HG03460 (cell line): ENCODE data around the gene NT5DC4.

ENCODE experiments used
- ATAC-seq: cut with Tn5 transposase; IDR thresholded peaks from one replicate; pipeline ENCODE4 v1.9.1; 2021; ENCODE audit not compliant: unreplicated experiment

Gene NT5DC4

DNA sequence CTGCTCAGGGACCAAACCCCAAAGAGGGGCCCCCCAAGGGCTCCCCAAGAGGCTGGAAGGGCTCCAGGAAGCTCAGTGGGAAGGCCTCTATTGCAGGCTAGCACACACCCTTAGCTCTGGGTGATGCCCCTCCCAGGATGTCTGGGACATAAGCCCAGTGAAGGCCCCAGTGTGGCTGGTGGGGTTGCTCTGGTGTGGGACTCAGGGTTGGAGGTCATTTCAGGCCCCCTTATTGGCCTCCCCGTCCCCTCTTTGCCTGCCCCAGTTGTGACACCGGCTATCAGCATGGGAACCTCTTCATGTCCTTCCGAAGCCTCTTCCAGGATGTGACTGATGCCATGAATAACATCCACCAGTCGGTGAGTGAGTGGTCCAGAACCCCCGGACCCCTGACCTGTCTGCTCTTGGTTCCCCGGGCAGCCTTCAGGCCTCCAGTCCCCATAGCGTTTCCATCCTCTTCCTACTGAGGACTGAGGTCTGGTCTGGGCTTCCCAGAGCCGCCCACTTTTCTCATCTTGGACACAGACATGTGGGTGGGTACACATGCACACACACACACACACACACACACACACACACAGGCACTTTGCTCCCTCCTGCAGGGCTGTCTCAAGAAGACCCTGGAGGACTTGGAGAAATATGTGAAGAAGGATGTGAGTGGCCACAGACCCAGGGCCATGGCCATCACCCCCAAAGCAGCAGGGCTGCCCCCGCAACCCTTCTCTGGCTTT is 2.2 kb downstream of the NT5DC4 start:
- ATAC-seq = no peak

DNA sequence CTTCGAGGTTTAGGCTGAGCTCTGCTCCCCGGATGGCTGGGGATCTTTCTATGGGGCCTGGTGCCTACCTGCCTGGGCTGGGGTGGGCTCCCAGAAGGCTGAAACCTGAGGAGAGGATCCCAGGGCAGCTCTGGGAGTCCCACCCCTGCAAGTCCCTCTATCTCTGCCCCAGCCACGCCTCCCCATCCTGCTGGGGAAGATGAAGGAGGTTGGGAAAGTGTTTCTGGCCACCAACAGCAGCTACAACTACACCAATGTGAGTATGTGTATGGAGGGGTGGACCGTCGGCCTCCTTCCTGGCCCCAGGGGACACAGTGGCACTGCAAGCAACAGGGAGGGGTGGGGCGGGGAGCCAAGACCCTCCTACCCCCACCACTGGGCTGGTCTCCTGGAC is 2.7 kb downstream of the NT5DC4 start:
- ATAC-seq = no peak

DNA sequence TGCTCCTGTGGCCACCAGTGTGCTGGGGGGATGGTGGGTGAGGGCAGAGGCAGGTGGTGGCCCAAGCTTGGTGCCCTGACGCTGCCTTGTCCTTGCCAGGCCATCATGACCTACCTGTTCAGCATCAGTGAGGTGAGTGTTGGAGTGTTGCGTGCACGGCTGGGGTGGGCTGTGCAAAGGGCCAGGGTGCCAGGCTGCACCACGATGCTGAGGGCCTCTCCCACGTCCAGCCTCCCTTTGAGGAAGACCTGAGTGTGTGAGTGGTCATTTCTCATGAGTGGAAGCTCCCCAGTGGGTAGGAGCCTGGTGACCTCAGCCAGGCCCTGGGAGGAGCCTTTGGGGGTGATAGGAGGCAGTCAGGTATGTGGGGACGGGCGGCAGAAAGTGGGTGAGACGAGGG is 3.2 kb downstream of the NT5DC4 start:
- no peak for ATAC-seq

DNA sequence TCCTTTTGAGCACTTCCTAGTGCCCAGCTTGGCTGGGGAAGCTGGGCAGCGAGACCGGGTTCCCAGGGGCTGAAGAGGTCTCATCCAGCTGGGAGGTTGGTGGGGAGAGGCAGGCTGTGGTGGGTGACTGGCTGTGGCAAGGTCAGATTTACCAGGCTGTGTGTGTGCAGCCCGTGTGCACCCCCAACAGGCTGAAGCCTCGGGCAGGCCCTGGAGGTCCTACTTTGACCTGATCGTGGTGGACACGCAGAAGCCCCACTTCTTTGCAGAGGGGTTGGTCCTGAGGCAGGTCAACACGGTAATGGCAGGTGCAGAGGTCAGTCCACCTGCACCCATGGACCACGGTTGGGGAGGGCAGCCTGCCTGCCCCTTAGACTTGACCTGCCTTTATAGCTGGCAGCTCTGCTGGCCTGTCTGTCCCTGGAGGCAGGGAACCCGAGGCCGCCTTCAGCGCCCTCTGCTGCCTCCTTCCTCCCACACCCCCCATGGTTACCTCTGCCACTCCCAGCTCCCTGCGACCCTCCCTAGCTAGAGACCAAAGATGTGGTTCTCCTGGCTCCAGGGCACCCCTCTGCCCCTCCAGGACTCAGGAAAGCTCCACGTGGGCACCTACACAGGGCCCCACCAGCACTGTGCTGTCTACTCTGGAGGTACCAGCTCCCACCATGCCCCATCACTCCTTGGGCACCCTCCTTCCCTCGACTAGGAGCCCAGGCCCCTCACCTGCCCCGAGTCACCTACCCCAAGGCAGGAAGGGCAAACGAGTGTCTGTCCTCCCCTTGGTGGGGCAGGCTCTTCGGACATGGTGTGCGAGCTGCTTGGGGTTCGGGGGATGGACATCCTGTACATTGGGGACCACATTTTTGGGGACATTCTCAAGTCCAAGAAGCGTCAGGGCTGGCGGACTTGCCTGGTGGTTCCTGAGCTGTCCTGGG is 4.0 kb downstream of the NT5DC4 start:
- no peak for ATAC-seq

DNA sequence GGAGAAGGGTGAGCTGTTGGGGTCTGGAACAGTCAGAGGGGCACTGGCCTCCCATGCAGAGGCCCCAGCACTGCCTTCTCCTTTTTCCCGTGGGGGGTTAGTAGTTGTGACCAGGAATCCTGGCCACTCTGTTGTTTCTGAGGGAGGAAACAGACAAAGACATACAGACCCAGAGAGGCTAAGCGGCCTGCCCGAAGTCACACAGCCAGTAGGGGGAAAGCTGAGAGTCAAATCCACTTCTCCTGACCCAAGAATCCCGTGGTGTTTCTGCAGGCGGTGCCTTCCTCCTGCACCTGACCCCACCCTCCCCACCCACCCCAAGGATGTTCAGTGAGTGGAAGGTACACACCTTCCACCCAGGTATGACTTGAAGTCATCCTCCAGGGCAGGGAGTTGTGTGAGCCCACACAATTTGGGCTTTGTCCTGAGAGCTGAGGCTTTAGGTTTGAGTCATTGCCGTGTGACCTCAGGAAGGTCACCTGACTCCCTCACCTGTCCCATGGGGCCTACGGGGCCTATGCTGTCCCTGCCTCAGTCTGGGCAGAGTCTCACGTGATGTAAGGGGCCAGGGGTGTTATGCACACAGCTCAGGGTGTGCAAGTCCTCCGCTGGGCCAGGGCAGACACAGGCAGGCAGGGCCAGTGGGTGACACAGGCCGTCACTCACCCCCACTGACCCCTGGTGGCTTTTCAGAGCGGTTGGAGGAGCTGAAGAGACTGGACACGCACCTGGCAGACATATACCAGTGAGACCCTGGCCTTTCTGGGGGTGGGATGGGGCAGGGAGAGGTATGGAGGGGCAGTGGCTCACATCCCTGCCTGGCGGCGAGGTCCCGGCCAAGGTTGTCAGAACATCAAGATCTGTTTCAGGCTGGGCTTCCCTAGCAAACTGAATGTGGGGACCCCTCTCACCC is 5.0 kb downstream of the NT5DC4 start:
- no peak for ATAC-seq

DNA sequence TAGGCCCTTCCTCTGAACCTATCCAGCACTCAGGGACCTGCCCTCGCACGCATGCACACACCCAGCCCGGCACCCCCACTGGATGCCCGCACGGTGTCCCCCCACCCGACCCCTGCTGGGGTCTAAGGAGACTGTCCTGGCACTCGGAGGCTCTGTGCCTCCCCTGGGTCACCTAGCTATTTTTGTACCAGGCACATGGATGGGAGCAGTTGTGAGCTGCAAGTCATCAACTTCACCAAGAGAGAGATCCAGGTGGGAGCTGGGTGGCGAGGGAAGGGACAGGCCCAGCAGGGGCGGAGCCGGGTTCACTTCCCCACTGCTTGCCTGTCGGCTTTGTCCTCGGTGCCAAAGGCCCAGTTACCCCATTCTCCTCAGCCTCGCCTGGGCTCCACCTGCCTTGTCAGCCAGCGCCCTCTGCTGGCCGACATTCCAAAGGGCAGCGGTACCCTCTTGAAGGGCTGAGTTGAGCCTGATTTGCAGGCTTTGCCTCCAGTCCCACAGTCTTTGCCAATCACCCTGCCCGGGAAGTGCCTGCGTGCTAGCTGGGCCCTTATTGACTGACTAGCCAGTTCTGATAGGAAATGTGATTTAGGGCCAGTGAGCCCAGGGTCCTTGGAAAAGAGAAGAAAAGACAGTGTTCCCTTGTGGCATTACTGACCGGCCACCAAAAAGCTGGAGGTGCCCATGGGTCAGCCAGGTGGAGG is 5.8 kb downstream of the NT5DC4 start:
- ATAC-seq = peak; percentile 61

DNA sequence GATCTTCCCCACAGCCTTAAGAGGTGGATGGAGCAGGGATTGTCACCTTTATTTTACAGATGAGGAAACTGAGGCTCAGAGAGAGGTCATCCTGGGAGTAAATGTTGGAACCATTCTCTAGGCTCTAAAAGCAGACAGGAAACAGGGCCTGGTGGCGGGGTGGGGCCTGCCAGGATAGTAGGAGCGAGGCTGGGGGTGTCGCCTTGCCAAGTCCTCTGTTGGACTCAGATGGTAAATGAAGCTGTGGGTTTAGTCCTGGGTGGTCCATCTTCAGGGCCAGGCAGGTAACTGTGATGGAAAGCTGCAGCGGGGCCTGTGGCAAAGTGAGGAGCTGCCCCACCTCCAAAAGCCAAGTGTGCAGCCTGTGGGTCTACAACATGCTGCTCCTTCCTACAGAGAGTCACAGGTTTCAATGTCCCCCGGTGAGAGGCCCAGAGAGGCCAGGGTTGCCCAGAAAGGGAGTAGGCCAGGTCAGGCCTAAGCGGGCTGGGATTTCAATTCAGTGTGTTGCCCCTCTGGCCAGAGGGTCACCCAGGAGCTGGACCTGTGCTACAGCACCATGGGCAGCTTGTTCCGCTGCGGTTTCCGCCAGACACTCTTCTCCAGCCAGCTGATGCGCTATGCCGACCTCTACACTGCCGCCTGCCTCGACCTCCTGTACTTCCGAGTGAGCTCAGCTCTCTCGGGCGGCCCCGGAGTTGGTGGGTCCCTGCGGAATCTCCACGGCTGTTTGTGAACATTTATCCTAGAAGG is 6.6 kb downstream of the NT5DC4 start:
- no peak for ATAC-seq

DNA sequence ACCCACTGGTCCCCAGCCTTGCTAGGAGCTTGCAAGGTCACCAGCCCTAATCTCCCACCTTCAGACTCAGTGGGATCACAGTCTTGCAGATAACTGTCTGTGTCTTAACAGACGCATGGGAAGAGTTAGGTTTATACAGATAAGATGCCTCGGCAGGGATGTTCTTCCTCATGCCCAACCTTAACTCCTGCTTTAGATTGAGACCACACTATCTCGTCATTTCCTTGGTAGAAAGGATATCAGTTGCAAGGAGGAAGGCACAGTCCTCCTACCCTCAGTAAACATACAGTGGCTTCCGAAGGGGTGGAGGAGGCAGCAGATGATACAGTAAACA is 7.2 kb downstream of the NT5DC4 start:
- ATAC-seq = no peak

DNA sequence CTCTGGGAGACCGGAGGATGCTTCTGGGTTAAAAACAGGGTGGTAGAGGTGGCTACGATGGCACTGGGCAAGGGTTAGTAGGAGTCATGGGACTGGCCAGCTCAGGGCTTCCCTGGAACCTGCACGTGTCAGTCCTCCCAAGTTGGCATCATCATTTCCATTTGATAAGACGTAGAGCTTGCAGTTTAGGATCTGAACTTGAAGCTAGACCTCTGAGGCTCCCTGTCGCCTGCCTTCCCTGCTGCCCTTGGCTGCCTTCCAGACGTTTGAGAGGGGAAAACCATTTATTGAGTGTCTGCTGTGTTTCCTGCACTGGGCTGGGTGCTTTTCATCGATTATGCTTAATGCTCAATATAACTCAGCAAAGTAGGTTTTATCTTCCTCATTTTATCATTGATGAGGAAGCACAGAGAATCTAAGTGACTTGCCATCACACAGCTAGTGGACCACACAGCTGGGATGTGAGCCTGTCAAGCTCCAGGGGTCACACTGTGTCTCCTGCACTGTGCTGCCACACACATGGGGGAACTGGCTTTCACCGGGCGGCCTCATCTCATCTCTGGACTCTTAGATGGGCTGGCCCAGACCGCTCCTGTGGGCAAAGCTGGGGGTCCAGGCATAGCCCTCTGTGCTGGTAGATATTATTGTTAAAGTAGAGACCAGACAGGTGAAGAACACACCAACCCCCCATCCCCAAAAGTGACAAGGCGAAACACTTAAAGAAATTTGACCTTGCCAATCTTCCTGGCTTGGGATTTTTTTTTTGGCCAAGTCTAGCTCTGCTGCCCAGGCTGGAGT is 7.8 kb downstream of the NT5DC4 start:
- no peak for ATAC-seq

DNA sequence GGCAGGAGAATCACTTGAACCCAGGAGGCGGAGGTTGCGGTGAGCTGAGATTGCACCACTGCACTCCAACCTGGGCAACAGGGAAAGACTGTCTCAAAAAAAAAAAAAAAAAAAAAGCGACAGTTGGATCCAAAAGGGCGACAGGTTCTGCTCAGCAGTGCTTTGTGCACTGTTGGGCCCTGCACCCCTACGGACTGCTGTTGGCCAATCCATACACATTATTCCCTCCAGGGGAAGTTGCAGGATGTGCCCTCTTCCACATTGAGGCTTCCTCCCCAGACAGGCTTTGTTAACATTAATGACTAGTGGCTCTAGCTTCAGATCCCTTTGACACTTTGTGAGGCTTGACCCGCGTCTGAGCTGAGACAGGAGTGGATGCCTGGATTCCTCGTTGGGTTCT is 9.4 kb downstream of the NT5DC4 start:
- no peak for ATAC-seq

DNA sequence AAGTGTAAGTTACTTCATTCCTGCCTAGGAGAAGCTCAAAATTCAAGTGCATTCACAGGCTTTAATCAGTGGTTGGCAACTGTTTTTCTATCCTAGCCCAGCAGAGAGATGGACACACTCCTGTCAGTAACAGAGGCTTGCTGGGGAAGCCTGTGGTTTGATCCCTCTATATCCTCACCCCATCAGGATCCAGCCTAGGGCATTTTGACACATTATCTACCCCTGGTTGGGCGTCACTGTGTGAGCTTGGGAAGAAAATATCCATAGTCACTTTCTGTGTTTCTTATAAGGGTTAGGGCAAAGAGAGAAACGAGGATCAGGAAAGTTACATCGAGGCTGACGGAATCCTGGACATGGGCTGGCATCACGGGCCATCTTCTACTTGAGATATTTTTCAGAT is 10.0 kb downstream of the NT5DC4 start:
- no peak for ATAC-seq

DNA sequence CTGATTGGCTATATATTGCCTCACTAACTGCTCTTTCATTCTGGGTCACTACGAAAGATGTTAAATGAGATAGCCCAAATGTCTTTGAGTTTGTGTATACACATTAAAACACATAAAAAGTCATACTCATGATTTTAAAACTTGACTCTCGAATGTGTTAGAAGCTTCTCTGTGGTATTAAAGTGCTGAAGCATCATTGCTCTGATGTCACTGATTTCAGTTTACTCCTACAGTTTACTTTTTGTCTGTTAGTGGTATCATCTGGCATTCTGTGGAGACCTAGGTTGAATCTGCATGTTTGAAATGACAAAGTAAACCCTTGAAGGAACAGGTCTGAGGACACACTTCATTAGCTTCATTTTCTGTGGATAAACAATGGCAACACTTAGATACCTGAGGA is 10.7 kb downstream of the NT5DC4 start:
- ATAC-seq = no peak

DNA sequence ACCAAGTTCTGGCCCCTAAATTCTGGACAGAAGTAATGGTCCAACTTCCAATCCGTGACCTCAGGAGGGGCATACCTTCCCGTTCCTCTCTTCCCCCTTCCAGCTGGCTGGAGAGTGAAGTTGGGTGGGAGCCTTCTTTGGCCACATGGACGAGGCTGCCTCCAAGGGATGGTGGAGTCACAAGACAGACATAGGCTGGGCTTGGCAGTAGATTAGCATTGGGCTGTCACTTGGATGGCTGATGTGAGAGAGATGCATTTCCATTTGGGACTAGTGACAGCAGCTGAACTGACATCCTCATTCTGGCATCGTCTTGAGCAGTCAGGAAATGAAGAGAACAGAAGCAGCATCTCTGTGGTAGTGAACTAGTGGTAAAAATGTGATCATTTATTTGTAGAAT is 12.6 kb downstream of the NT5DC4 start:
- no peak for ATAC-seq

DNA sequence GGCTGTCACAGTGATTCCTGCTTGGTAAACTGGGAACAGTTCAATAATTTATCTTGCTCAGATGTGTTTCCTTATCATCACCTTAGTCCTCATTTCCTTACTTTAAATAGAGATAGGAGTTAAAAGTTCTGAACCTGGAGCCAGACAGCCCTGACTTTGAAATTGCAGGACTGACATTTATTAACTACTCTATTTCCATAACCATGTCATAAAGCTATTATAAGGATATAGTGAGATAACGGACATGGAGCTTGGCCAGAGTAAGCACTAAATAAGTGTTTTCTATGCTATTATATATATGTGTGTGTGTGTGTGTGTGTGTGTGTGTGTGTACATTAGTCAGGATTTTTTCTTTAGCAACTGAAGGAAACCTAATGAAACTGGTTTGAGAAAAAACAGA is 13.1 kb downstream of the NT5DC4 start:
- ATAC-seq = no peak

DNA sequence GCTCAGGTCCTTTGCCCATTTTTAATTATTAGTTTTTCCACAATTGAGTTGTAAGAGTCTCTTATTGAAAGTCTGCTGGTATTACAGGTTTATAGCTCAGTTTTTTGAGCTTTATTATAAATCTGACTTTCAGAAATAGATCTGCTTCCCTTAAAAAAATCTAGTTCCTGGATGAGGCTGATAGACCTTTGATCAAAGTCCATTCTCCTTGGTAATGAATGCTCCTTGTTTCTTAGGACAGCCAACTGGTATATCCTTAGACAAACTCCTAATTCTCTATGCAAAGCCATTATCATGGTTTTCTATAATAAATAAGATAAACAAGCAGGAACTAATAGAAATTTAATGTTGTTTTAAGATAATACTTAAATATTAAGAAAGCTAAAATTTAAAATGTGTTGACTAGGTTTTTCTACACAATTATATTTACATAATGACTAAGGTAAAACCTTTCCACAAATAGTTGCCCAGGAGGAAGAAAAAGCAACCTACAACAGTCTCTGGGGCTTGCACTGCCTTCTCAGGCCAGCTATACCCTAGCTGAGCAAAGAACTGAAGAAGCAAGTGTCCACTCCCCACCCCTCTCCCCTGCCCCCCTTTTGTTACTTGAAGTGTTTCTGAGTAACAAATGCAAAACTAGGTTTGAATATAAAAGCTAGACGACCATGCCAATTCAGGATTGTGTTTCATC is 16.9 kb downstream of the NT5DC4 start:
- ATAC-seq = no peak

DNA sequence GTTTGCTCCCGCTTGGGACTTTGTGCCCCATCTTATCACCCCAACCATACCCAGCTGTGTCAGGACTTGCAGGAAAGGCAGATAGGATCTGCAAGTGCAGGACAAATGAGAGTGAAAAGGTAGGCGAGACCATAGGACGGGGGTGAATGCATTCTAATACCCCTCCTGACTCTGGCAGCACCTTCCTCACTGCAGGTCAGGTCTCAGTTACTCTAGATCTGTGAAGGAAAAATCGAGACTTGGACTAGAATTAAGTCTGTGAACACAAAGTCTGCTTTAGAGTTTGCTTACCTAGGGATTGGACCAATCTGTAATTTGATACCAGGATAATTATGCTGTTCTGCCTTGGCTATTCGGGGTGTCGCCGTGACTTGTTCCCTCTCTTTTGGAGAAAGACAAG is 19.7 kb downstream of the NT5DC4 start:
- ATAC-seq = no peak

DNA sequence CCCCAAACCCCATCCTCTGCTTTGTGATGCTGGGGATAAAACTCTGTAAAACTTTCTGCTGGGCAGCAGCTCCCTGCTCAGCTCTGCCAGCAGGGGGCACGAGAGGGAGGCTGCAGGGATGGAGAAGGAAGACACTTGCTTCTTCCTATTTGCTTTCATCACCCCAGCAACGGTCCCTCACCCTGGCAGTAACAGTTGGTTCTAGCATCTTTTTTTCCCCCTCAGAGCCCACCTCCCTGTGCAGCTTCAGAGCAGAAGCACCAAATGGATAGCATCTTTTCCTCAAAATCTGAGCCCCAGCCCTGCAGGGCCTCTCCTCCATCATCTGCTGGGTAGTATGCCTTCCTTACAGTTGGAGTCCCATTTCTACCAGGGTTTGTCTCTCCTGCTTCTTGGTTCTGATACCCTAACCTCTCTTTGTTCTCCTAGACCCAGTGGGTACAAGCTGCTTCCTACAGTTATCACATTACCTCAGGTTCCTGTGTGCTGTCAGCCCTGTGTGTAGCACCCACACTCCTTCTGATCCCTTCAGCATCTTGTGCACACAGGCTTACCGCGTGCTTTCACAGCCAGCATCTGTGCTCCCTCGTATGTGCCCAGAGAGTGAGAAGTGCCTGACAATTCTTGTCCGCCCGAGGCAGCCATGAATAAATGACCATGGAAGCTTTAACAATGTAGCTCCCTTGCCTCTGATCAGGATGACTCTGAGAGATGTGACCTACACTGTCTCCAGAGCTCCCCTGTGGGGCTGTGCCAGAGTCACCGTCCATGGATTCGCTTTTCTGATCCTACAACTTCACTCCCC is 29.1 kb downstream of the NT5DC4 start:
- peak; percentile 76 for ATAC-seq

DNA sequence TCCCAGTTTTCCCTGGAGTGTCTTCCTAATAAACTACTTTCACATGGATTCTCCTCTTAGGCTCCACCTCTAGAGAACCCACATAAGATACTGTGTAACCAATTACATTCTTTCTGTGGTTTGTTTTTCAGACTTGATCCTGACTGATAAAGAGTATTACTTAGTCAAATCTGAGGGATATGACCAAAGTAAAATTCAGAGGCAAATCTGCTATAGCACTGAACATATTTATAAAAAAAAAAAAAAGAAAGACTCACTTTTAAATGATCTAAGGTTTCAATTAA is 29.7 kb downstream of the NT5DC4 start:
- ATAC-seq = no peak
